Neural progenitor cell (in vitro differentiated cells): ENCODE measurements around the gene ZDHHC14. TPM values are rescaled to one million over a fixed set of nuclear protein-coding genes. Genes with fewer than 3 reads are reported as not detected.

ENCODE experiments used
- DNase-seq: peaks from one replicate; pipeline ENCODE4 v3.0.0-alpha.2; 2016; ENCODE audit warnings: low spot score
- H2AFZ ChIP-seq: fragments of 200-600 bp; sonication (generic); replicated peaks from 2 replicates; pipeline ENCODE4 v1.6.1; 2016; ENCODE audit warnings: antibody characterized with exemption
- H3F3A ChIP-seq: fragments of 200-600 bp; sonication (generic); 2 replicates; pipeline ENCODE4 v1.6.1; 2016; ENCODE audit warnings: antibody characterized with exemption, low read depth
- H3K27ac ChIP-seq: fragments of 200-600 bp; sonication (generic); 2 replicates; pipeline ENCODE4 v1.5.1; 2016; ENCODE audit warnings: mild to moderate bottlenecking
- H3K27me3 ChIP-seq: fragments of 200-600 bp; sonication (generic); 2 replicates; pipeline ENCODE4 v1.6.1; 2016; ENCODE audit warnings: mild to moderate bottlenecking, moderate library complexity
- H3K36me3 ChIP-seq: fragments of 200-600 bp; sonication (generic); 2 replicates; pipeline ENCODE4 v1.5.1; 2016
- H3K4me1 ChIP-seq: fragments of 200-600 bp; sonication (generic); 2 replicates; pipeline ENCODE4 v1.6.1; 2016; ENCODE audit warnings: mixed run types
- H3K4me2 ChIP-seq: fragments of 200-600 bp; sonication (generic); 2 replicates; pipeline ENCODE4 v1.6.1; 2016
- H3K4me3 ChIP-seq: fragments of 200-600 bp; sonication (generic); 2 replicates; pipeline ENCODE4 v1.5.1; 2016
- H3K79me2 ChIP-seq: fragments of 200-600 bp; sonication (generic); 2 replicates; pipeline ENCODE4 v1.6.1; 2016; ENCODE audit warnings: low read depth
- H3K9ac ChIP-seq: fragments of 200-600 bp; sonication (generic); 2 replicates; pipeline ENCODE4 v1.6.1; 2016
- H3K9me3 ChIP-seq: fragments of 200-600 bp; sonication (generic); 2 replicates; pipeline ENCODE4 v1.5.1; 2016; ENCODE audit warnings: low read depth
- H4K20me1 ChIP-seq: fragments of 200-600 bp; sonication (generic); 2 replicates; pipeline ENCODE4 v1.6.1; 2016; ENCODE audit warnings: low read depth
- H3K27ac Mint-ChIP-seq: 3 replicates; pipeline ENCODE4 v1.8.0; 2021; ENCODE audit warnings: mixed read lengths
- H3K27me3 Mint-ChIP-seq: 2 replicates; pipeline ENCODE4 v1.8.0; 2022; ENCODE audit warnings: low read depth, mild to moderate bottlenecking, inconsistent platforms, moderate library complexity, mixed read lengths; ENCODE audit not compliant: insufficient read depth
- H3K36me3 Mint-ChIP-seq: 3 replicates; pipeline ENCODE4 v1.8.0; 2021; ENCODE audit warnings: mixed read lengths
- H3K4me1 Mint-ChIP-seq: 3 replicates; pipeline ENCODE4 v1.8.0; 2021; ENCODE audit warnings: mixed read lengths
- H3K4me3 Mint-ChIP-seq: 3 replicates; pipeline ENCODE4 v1.8.0; 2021; ENCODE audit warnings: mild to moderate bottlenecking, moderate library complexity, mixed read lengths
- H3K9me3 Mint-ChIP-seq: 3 replicates; pipeline ENCODE4 v1.8.0; 2020; ENCODE audit warnings: mixed read lengths
- EZH2 ChIP-seq: fragments of 200-600 bp; sonication (generic); IDR thresholded peaks from 2 replicates; pipeline ENCODE4 v1.6.1; 2017; ENCODE audit warnings: antibody characterized with exemption, mild to moderate bottlenecking, moderate library complexity
- EZH2phosphoT487 ChIP-seq: fragments of 200-600 bp; sonication (generic); IDR thresholded peaks from 2 replicates; pipeline ENCODE4 v1.6.1; 2017; ENCODE audit warnings: antibody characterized with exemption
- total RNA-seq: library from RNA; depleted of rRNA; stranded (reverse); fragments of >200 nt; gene quantifications from 2 replicates; pipeline ENCODE4 v1.2.3, GENCODE V29; 2015; ENCODE audit warnings: low replicate concordance
- TF ChIP-seq, protein P1 (sequence below): fragments of 200-600 bp; sonication (generic); IDR thresholded peaks from 2 replicates; pipeline ENCODE4 v1.5.1; 2017; ENCODE audit warnings: antibody characterized with exemption, mild to moderate bottlenecking

The ZDHHC14 gene
- total RNA-seq, 1 donor from 2014 or later = 14.5 TPM

DNA sequence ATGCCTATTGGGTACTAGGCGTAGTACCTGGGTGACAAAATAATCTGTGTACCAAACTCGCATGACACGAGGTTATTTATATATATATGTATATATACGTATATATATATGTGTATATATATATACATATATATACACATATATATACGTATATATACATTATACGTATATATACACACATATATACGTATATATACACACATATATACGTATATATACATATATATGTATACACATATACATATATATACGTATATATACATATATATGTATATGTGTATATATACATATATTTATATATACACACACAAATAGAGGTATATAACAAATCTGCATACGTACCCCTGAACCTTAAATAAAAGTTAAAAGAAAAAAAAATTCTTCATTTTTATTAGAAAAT is 103.2 kb downstream of the ZDHHC14 start:
- H3K27ac Mint-ChIP-seq = no peak overlapping the region
- Histone ChIP-seq H3K79me2 (no peaks in the 10 kb centered on the region), H3K4me3 (no peak overlapping the region), H3K4me1 (peaks cover 12% of the 10 kb centered on the region), H3F3A (no peaks in the 10 kb centered on the region), H3K4me2 (no peak overlapping the region), H3K9ac (no peak overlapping the region), H4K20me1 (no peaks in the 10 kb centered on the region), H2AFZ (no peak overlapping the region), H3K36me3 (no peaks in the 10 kb centered on the region), H3K27me3 (no peaks in the 10 kb centered on the region), H3K9me3 (no peaks in the 10 kb centered on the region), H3K27ac (no peak overlapping the region)
- H3K4me1 Mint-ChIP-seq = peaks cover 6% of the 10 kb centered on the region
- no peak for TF ChIP-seq EZH2
- TF ChIP-seq EZH2phosphoT487 = no peak
- TF ChIP-seq, protein P1, sequence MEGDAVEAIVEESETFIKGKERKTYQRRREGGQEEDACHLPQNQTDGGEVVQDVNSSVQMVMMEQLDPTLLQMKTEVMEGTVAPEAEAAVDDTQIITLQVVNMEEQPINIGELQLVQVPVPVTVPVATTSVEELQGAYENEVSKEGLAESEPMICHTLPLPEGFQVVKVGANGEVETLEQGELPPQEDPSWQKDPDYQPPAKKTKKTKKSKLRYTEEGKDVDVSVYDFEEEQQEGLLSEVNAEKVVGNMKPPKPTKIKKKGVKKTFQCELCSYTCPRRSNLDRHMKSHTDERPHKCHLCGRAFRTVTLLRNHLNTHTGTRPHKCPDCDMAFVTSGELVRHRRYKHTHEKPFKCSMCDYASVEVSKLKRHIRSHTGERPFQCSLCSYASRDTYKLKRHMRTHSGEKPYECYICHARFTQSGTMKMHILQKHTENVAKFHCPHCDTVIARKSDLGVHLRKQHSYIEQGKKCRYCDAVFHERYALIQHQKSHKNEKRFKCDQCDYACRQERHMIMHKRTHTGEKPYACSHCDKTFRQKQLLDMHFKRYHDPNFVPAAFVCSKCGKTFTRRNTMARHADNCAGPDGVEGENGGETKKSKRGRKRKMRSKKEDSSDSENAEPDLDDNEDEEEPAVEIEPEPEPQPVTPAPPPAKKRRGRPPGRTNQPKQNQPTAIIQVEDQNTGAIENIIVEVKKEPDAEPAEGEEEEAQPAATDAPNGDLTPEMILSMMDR = no peak
- no peak for DNase-seq
- H3K36me3 Mint-ChIP-seq = no peaks in the 10 kb centered on the region
- no peak overlapping the region for H3K4me3 Mint-ChIP-seq
- H3K9me3 Mint-ChIP-seq = no peaks in the 10 kb centered on the region
- no peaks in the 10 kb centered on the region for H3K27me3 Mint-ChIP-seq

DNA sequence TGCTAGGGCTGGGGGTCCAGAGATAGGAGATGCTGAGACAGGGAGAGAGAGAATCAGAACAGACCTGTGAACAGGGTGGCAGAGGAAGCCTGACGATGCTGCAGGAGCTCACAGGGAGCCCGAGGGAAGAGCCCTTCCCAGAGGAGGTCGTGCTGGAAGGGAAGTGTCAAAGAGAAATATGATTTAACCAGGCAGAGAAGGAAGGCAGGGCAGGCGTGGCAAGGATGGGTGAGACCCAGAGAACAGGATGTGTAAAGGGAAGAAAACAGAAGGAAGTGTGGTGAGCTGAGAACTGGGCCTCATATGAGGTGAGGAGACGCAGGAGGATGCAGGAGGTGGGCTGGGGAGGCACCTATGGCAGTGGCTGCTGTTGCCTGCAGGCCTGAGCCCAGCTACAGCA is 105.6 kb downstream of the ZDHHC14 start:
- Mint-ChIP-seq H3K36me3 (no peaks in the 10 kb centered on the region), H3K9me3 (no peaks in the 10 kb centered on the region), H3K4me3 (no peak overlapping the region), H3K27me3 (no peaks in the 10 kb centered on the region), H3K4me1 (peaks cover 18% of the 10 kb centered on the region), H3K27ac (no peak overlapping the region)
- H3F3A ChIP-seq = no peaks in the 10 kb centered on the region
- no peak for DNase-seq
- no peaks in the 10 kb centered on the region for H3K79me2 ChIP-seq
- TF ChIP-seq, protein P1 = no peak
- TF ChIP-seq EZH2 (no peak), EZH2phosphoT487 (no peak)
- no peaks in the 10 kb centered on the region for H4K20me1 ChIP-seq
- no peak overlapping the region for H2AFZ ChIP-seq
- no peak overlapping the region for H3K9ac ChIP-seq
- no peaks in the 10 kb centered on the region for H3K9me3 ChIP-seq
- no peak overlapping the region for H3K27ac ChIP-seq
- no peak overlapping the region for H3K4me2 ChIP-seq
- peaks cover 24% of the 10 kb centered on the region for H3K4me1 ChIP-seq
- no peak overlapping the region for H3K4me3 ChIP-seq
- H3K27me3 ChIP-seq = no peaks in the 10 kb centered on the region
- H3K36me3 ChIP-seq = no peaks in the 10 kb centered on the region

DNA sequence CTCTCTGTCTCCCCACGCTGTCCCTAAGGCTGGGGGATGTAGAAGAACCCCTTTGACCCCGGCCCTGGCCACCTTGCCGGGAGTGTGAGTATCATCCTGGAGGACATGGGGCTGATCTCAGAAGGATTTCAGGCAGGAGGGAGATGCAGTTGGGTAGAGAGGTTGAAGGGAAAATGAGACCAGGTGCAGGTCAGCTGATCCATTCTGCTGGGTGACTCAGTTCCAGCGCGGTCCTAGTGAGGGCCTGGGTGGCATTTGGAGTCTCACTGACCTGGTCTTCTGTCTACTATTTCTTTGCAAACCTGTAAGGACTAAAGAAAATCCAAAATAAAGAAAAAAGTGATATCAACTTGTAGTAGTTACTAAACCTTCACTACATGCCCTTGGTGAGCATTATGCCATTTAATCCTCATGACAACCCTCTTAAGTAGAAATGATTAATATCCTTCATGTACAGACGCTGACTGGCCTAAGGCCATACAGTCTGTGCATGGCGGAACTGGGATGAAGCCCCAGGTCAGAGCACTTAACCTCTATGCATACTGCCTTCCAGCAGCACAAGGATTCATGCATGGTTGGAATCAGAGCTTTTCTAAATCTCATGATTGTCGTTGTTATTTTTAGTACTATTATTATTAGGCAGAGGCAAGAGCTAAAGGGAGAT is 106.3 kb downstream of the ZDHHC14 start:
- Histone ChIP-seq H3K4me2 (no peak overlapping the region), H3K27ac (no peak overlapping the region), H3F3A (no peaks in the 10 kb centered on the region), H4K20me1 (no peaks in the 10 kb centered on the region), H3K79me2 (no peaks in the 10 kb centered on the region), H3K27me3 (no peaks in the 10 kb centered on the region), H3K9me3 (no peaks in the 10 kb centered on the region), H3K36me3 (no peaks in the 10 kb centered on the region), H3K9ac (no peak overlapping the region), H3K4me1 (peaks cover 24% of the 10 kb centered on the region), H2AFZ (no peak overlapping the region), H3K4me3 (no peak overlapping the region)
- Mint-ChIP-seq H3K36me3 (no peaks in the 10 kb centered on the region), H3K27me3 (no peaks in the 10 kb centered on the region), H3K4me3 (no peak overlapping the region), H3K9me3 (no peaks in the 10 kb centered on the region), H3K27ac (no peak overlapping the region), H3K4me1 (peaks cover 18% of the 10 kb centered on the region)
- no peak for DNase-seq
- no peak for TF ChIP-seq EZH2
- TF ChIP-seq, protein P1 = no peak
- no peak for TF ChIP-seq EZH2phosphoT487
